HL-60 (cell line): Measurements from ENCODE around the gene LST1.

ENCODE experiments used
- REST ChIP-seq: IDR thresholded peaks from 2 replicates; pipeline ENCODE4 v1.6.1; 2012; ENCODE audit warnings: low read depth; ENCODE audit not compliant: insufficient replicate concordance
- TF ChIP-seq, protein P1 (sequence below): IDR thresholded peaks from one replicate; pipeline ENCODE4 v1.5.1; 2011; ENCODE audit warnings: low read length, control low read depth, inconsistent platforms; ENCODE audit not compliant: insufficient read depth

GRCh38 chr6:31574106-31575061, 11.7 kb upstream of the LST1 start:
- TF ChIP-seq, protein P1, sequence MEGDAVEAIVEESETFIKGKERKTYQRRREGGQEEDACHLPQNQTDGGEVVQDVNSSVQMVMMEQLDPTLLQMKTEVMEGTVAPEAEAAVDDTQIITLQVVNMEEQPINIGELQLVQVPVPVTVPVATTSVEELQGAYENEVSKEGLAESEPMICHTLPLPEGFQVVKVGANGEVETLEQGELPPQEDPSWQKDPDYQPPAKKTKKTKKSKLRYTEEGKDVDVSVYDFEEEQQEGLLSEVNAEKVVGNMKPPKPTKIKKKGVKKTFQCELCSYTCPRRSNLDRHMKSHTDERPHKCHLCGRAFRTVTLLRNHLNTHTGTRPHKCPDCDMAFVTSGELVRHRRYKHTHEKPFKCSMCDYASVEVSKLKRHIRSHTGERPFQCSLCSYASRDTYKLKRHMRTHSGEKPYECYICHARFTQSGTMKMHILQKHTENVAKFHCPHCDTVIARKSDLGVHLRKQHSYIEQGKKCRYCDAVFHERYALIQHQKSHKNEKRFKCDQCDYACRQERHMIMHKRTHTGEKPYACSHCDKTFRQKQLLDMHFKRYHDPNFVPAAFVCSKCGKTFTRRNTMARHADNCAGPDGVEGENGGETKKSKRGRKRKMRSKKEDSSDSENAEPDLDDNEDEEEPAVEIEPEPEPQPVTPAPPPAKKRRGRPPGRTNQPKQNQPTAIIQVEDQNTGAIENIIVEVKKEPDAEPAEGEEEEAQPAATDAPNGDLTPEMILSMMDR = no peak
- no peak for TF ChIP-seq REST
